HepG2 (cell line): ENCODE data around the gene SETD1A. TPM values are rescaled to one million over a fixed set of nuclear protein-coding genes. Genes with fewer than 3 reads are reported as not detected.
A peak's percentile ranks its signal among the peaks of the same experiment; 100 is the strongest.

Source experiments
- CBX5 ChIP-seq: sonication (generic); formaldehyde crosslinking; IDR thresholded peaks from 2 replicates; pipeline ENCODE4 v1.4.0; 2020; ENCODE audit warnings: missing genetic modification reagents, borderline replicate concordance
- FOXJ3 ChIP-seq: sonication (generic); formaldehyde crosslinking; IDR thresholded peaks from 2 replicates; pipeline ENCODE4 v1.4.0; 2020; ENCODE audit warnings: missing genetic modification reagents, mild to moderate bottlenecking, borderline replicate concordance
- HIVEP1 ChIP-seq: sonication (generic); formaldehyde crosslinking; IDR thresholded peaks from 2 replicates; pipeline ENCODE4 v1.4.0; 2020; ENCODE audit warnings: mild to moderate bottlenecking, missing genetic modification reagents
- HMGA1 ChIP-seq: sonication (generic); formaldehyde crosslinking; conservative IDR thresholded peaks from 2 replicates; pipeline ENCODE4 v1.4.0; 2020; ENCODE audit warnings: missing genetic modification reagents
- KLF15 ChIP-seq: sonication (generic); formaldehyde crosslinking; IDR thresholded peaks from 2 replicates; pipeline ENCODE4 v1.8.1; 2023; ENCODE audit warnings: borderline replicate concordance, mild to moderate bottlenecking, inconsistent platforms, missing genetic modification reagents, mixed read lengths
- KLF9 ChIP-seq: IDR thresholded peaks from 2 replicates; pipeline ENCODE4 v1.6.1; 2016; ENCODE audit warnings: low read depth
- MTA1 ChIP-seq: sonication (generic); formaldehyde crosslinking; IDR thresholded peaks from 2 replicates; pipeline ENCODE4 v1.4.0; 2020; ENCODE audit warnings: missing genetic modification reagents, mild to moderate bottlenecking, borderline replicate concordance
- MYNN ChIP-seq: sonication (generic); formaldehyde crosslinking; IDR thresholded peaks from 2 replicates; pipeline ENCODE4 v1.4.0; 2020; ENCODE audit warnings: mild to moderate bottlenecking, low read depth, missing genetic modification reagents
- SMAD3 ChIP-seq: sonication (generic); formaldehyde crosslinking; IDR thresholded peaks from 2 replicates; pipeline ENCODE4 v1.4.0; 2020; ENCODE audit warnings: missing genetic modification reagents
- SP5 ChIP-seq: IDR thresholded peaks from 2 replicates; pipeline ENCODE4 v1.6.1; 2016; ENCODE audit warnings: low read depth, borderline replicate concordance
- TAF1 ChIP-seq: sonication (generic); formaldehyde crosslinking; IDR thresholded peaks from 2 replicates; pipeline ENCODE4 v1.4.0; 2020; ENCODE audit warnings: missing genetic modification reagents
- TCF7 ChIP-seq: sonication (generic); IDR thresholded peaks from 2 replicates; pipeline ENCODE4 v1.6.1; 2016; ENCODE audit warnings: antibody characterized with exemption, low read depth
- TEAD3 ChIP-seq: optimal IDR thresholded peaks from 2 replicates; pipeline ENCODE3; 2016; ENCODE audit warnings: borderline replicate concordance
- TIGD3 ChIP-seq: sonication (generic); formaldehyde crosslinking; IDR thresholded peaks from 2 replicates; pipeline ENCODE4 v1.5.1; 2020; ENCODE audit warnings: mild to moderate bottlenecking, missing genetic modification reagents, borderline replicate concordance
- ZNF224 ChIP-seq: sonication (generic); formaldehyde crosslinking; IDR thresholded peaks from 2 replicates; pipeline ENCODE4 v1.5.0; 2020; ENCODE audit warnings: mild to moderate bottlenecking, missing genetic modification reagents
- ZNF292 ChIP-seq: sonication (generic); formaldehyde crosslinking; IDR thresholded peaks from 2 replicates; pipeline ENCODE4 v1.8.1; 2022; ENCODE audit warnings: mild to moderate bottlenecking, low read depth, missing genetic modification reagents, borderline replicate concordance
- ZNF30 ChIP-seq: sonication (generic); formaldehyde crosslinking; IDR thresholded peaks from 2 replicates; pipeline ENCODE4 v1.5.0; 2020; ENCODE audit warnings: mild to moderate bottlenecking, missing genetic modification reagents
- ZNF337 ChIP-seq: sonication (generic); formaldehyde crosslinking; IDR thresholded peaks from 2 replicates; pipeline ENCODE4 v1.5.1; 2020; ENCODE audit warnings: missing genetic modification reagents, low read depth, mild to moderate bottlenecking, borderline replicate concordance
- ZNF484 ChIP-seq: sonication (generic); formaldehyde crosslinking; IDR thresholded peaks from 2 replicates; pipeline ENCODE4 v1.5.1; 2020; ENCODE audit warnings: mild to moderate bottlenecking, low read depth, missing genetic modification reagents, borderline replicate concordance
- ZNF556 ChIP-seq: sonication (generic); formaldehyde crosslinking; IDR thresholded peaks from 2 replicates; pipeline ENCODE4 v1.4.0; 2020; ENCODE audit warnings: mild to moderate bottlenecking, missing genetic modification reagents, borderline replicate concordance
- polyA plus RNA-seq, 8 experiments: library from polyadenylated mRNA; depleted of rRNA in 3 of 8; stranded (reverse) in 7 of 8; unstranded in 1 of 8; fragments of >200 nt; fragmentation: Illumina TruSeq in 4 of 8; extraction: Trizol in 4 of 8; gene quantifications; 2 replicates each; pipeline versions ENCODE4 v1.2.1 to v1.2.3, GENCODE V29; 2011 to 2016; ENCODE audit warnings: low read depth in 4 of 8, missing spikeins in 1 of 8, mixed read lengths in 1 of 8; ENCODE audit not compliant: insufficient read depth in 1 of 8
- total RNA-seq, 5 experiments: library from RNA; depleted of rRNA; stranded (reverse); fragments of >200 nt; fragmentation: Illumina TruSeq; extraction: Trizol; gene quantifications; 2 replicates each; pipeline ENCODE4 v1.2.3, GENCODE V29; 2016; ENCODE audit warnings: low read depth in 1 of 5
- TF ChIP-seq, protein P1 (sequence below): sonication (generic); formaldehyde crosslinking; IDR thresholded peaks from 2 replicates; pipeline ENCODE4 v1.8.1; 2023; ENCODE audit warnings: mild to moderate bottlenecking, missing genetic modification reagents
- TF ChIP-seq, protein P2 (sequence below): sonication (generic); formaldehyde crosslinking; IDR thresholded peaks from 2 replicates; pipeline ENCODE4 v1.4.0; 2020; ENCODE audit warnings: mild to moderate bottlenecking, missing genetic modification reagents
- TF ChIP-seq, protein P3 (sequence below): sonication (generic); formaldehyde crosslinking; conservative IDR thresholded peaks from 2 replicates; pipeline ENCODE4 v1.4.0; 2020; ENCODE audit warnings: missing genetic modification reagents

SETD1A gene
- total and polyA plus RNA-seq, 2 of the 13 experiments (the other 11 are each of a cell fraction or from before 2014, with no cell fraction given), result 3.8 to 5.6 TPM

DNA sequence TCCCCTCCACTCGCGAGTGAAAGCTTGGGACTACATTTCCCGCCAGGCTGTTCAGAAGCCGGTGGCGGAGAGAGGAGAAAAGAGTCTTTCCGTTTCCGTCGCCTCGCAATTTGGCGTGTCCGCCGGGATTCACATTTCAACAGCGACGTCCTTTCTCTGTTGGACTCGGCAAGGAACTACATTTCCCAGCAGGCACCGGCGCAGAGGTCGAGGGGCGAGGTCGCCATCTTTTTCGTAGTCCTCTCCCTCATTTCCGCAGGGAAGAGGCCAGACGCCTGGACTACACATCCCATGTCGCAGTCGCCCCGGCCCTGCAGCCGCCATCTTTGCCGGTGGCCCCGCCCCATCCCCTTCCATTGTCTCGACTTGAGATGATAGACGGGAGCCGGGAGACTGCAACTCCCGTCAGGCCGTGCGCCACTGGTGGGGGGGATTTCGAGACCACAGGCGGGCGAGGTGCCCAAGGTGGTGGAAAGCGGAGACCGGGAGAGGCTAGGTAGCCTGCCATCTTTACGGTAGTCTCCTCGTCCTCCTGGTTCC is 35.1 kb upstream of the SETD1A start (continued):
- TF ChIP-seq, protein P1, sequence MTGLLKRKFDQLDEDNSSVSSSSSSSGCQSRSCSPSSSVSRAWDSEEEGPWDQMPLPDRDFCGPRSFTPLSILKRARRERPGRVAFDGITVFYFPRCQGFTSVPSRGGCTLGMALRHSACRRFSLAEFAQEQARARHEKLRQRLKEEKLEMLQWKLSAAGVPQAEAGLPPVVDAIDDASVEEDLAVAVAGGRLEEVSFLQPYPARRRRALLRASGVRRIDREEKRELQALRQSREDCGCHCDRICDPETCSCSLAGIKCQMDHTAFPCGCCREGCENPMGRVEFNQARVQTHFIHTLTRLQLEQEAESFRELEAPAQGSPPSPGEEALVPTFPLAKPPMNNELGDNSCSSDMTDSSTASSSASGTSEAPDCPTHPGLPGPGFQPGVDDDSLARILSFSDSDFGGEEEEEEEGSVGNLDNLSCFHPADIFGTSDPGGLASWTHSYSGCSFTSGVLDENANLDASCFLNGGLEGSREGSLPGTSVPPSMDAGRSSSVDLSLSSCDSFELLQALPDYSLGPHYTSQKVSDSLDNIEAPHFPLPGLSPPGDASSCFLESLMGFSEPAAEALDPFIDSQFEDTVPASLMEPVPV (CRISPR knock-in tag), result peak; percentile 91
- TF ChIP-seq TIGD3, result 0 out of 2 replicates have a peak, but pooled peaks have one; percentile 41
- no peak for TF ChIP-seq MTA1 (CRISPR knock-in tag)
- peak; percentile 76 for TF ChIP-seq TEAD3 (CRISPR knock-in tag)
- TF ChIP-seq ZNF337 (CRISPR knock-in tag), result no peak
- no peak for TF ChIP-seq HMGA1
- no peak; the same call in 1 of the 2 replicates for TF ChIP-seq TAF1 (CRISPR knock-in tag)
- TF ChIP-seq, protein P2, sequence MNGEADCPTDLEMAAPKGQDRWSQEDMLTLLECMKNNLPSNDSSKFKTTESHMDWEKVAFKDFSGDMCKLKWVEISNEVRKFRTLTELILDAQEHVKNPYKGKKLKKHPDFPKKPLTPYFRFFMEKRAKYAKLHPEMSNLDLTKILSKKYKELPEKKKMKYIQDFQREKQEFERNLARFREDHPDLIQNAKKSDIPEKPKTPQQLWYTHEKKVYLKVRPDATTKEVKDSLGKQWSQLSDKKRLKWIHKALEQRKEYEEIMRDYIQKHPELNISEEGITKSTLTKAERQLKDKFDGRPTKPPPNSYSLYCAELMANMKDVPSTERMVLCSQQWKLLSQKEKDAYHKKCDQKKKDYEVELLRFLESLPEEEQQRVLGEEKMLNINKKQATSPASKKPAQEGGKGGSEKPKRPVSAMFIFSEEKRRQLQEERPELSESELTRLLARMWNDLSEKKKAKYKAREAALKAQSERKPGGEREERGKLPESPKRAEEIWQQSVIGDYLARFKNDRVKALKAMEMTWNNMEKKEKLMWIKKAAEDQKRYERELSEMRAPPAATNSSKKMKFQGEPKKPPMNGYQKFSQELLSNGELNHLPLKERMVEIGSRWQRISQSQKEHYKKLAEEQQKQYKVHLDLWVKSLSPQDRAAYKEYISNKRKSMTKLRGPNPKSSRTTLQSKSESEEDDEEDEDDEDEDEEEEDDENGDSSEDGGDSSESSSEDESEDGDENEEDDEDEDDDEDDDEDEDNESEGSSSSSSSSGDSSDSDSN, result peak; percentile 51; the same call in 1 of the 2 replicates
- no peak; the same call in 1 of the 2 replicates for TF ChIP-seq ZNF292
- TF ChIP-seq KLF15 (CRISPR knock-in tag), result no peak
- no peak for TF ChIP-seq ZNF484
- TF ChIP-seq, protein P3, sequence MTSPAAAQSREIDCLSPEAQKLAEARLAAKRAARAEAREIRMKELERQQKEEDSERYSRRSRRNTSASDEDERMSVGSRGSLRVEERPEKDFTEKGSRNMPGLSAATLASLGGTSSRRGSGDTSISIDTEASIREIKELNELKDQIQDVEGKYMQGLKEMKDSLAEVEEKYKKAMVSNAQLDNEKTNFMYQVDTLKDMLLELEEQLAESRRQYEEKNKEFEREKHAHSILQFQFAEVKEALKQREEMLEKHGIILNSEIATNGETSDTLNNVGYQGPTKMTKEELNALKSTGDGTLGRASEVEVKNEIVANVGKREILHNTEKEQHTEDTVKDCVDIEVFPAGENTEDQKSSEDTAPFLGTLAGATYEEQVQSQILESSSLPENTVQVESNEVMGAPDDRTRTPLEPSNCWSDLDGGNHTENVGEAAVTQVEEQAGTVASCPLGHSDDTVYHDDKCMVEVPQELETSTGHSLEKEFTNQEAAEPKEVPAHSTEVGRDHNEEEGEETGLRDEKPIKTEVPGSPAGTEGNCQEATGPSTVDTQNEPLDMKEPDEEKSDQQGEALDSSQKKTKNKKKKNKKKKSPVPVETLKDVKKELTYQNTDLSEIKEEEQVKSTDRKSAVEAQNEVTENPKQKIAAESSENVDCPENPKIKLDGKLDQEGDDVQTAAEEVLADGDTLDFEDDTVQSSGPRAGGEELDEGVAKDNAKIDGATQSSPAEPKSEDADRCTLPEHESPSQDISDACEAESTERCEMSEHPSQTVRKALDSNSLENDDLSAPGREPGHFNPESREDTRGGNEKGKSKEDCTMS, result no peak
- no peak; the same call in 1 of the 2 replicates for TF ChIP-seq ZNF224 (CRISPR knock-in tag)
- TF ChIP-seq TCF7, result no peak
- TF ChIP-seq SMAD3, result 0 out of 2 replicates have a peak, but pooled peaks have one; percentile 76
- TF ChIP-seq HIVEP1 (CRISPR knock-in tag), result peak; percentile 77
- peak; percentile 13; the same call in 1 of the 2 replicates for TF ChIP-seq ZNF556 (CRISPR knock-in tag)
- 0 out of 2 replicates have a peak, but pooled peaks have one; percentile 64 for TF ChIP-seq SP5 (CRISPR knock-in tag)
- TF ChIP-seq FOXJ3 (CRISPR knock-in tag), result peak; percentile 43; the same call in 1 of the 2 replicates
- TF ChIP-seq CBX5 (CRISPR knock-in tag), result peak; percentile 33; the same call in 1 of the 2 replicates
- TF ChIP-seq MYNN (CRISPR knock-in tag), result peak; percentile 24; the same call in 1 of the 2 replicates
- TF ChIP-seq ZNF30 (CRISPR knock-in tag), result no peak
- TF ChIP-seq KLF9 (CRISPR knock-in tag), result no peak
